ENCODE data around the gene KIAA1614. TPM values are rescaled to one million over a fixed set of nuclear protein-coding genes. Genes with fewer than 3 reads are reported as not detected.
A peak's percentile ranks its signal among the peaks of the same experiment; 100 is the strongest.

KIAA1614 gene
- total RNA-seq, 2 experiments from 2014 or later: 0.06 to 0.80 TPM

GRCh38 chr1:180920702-180921101, 8.0 kb downstream of the KIAA1614 start:
- no peaks in the 10 kb centered on the region for H3K79me2 ChIP-seq (ENCODE audit: insufficient read depth, low read depth, low read length)
- no peak overlapping the region for H2AFZ ChIP-seq (ENCODE audit: low read length)
- DNase-seq (ENCODE audit: low spot score): no peak
- ChIA-PET POLR2A (no interaction called here), CTCF (ENCODE audit: unreplicated experiment) (no interaction called here)
- H3K4me3 ChIP-seq (ENCODE audit: low read depth, low read length, poor library complexity, severe bottlenecking): no peak overlapping the region
- H3K27ac ChIP-seq (ENCODE audit: low read depth, low read length, poor library complexity, severe bottlenecking): no peak overlapping the region
- H3K4me1 ChIP-seq (ENCODE audit: insufficient read depth, low read length, poor library complexity, severe bottlenecking): no peaks in the 10 kb centered on the region
- no TSS peak for BruUV-seq (replicated peaks)
- no peak for TF ChIP-seq EZH2phosphoT487 (IDR thresholded peaks at IDR 0.05; ENCODE audit: borderline replicate concordance, low read depth, low read length)
- peak; percentile 50; the same call in 1 of the 2 replicates for TF ChIP-seq CTCF (conservative IDR thresholded peaks at IDR 0.05; ENCODE audit: low read length)
- no peaks in the 10 kb centered on the region for H3K9me2 ChIP-seq (ENCODE audit: insufficient read depth, low read length)
- no peaks in the 10 kb centered on the region for H4K20me1 ChIP-seq (ENCODE audit: insufficient read depth, low read length)
- no peak overlapping the region for H3K4me2 ChIP-seq (ENCODE audit: low read length)
- intact Hi-C loops (cut with micrococcal nuclease; ENCODE audit: unreplicated experiment): no loop called here
- no peaks in the 10 kb centered on the region for H3K36me3 ChIP-seq (ENCODE audit: insufficient read depth, low read length)
- no peaks in the 10 kb centered on the region for H3K9me3 ChIP-seq (ENCODE audit: low read length)

- Histone ChIP-seq H3K9me2 (ENCODE audit: insufficient read depth, low read length) (no peaks in the 10 kb centered on the region), H4K20me1 (ENCODE audit: insufficient read depth, low read length) (no peaks in the 10 kb centered on the region), H3K27ac (ENCODE audit: low read depth, low read length, poor library complexity, severe bottlenecking) (no peak overlapping the region), H3K4me3 (ENCODE audit: low read depth, low read length, poor library complexity, severe bottlenecking) (no peak overlapping the region), H2AFZ (ENCODE audit: low read length) (no peak overlapping the region), H3K4me1 (ENCODE audit: insufficient read depth, low read length, poor library complexity, severe bottlenecking) (no peaks in the 10 kb centered on the region), H3K36me3 (ENCODE audit: insufficient read depth, low read length) (no peaks in the 10 kb centered on the region), H3K9me3 (ENCODE audit: low read length) (no peaks in the 10 kb centered on the region), H3K4me2 (ENCODE audit: low read length) (no peak overlapping the region), H3K79me2 (ENCODE audit: insufficient read depth, low read depth, low read length) (no peaks in the 10 kb centered on the region)
- intact Hi-C loops (cut with micrococcal nuclease; ENCODE audit: unreplicated experiment): no loop called here
- no peak for TF ChIP-seq EZH2phosphoT487 (IDR thresholded peaks at IDR 0.05; ENCODE audit: borderline replicate concordance, low read depth, low read length)
- no peak for TF ChIP-seq CTCF (conservative IDR thresholded peaks at IDR 0.05; ENCODE audit: low read length)
- BruUV-seq (replicated peaks): no TSS peak
- POLR2A ChIA-PET: no interaction called here
- CTCF ChIA-PET (ENCODE audit: unreplicated experiment): no interaction called here
- no peak for DNase-seq (ENCODE audit: low spot score)
Measured at GRCh38 chr1:180921386-180921785, 8.7 kb downstream of the KIAA1614 start.

GRCh38 chr1:180921891-180922630, 9.4 kb downstream of the KIAA1614 start:
- CTCF ChIA-PET (ENCODE audit: unreplicated experiment): no interaction called here
- Histone ChIP-seq H3K9me2 (ENCODE audit: insufficient read depth, low read length) (no peaks in the 10 kb centered on the region), H3K27ac (ENCODE audit: low read depth, low read length, poor library complexity, severe bottlenecking) (no peak overlapping the region), H3K9me3 (ENCODE audit: low read length) (no peaks in the 10 kb centered on the region), H3K36me3 (ENCODE audit: insufficient read depth, low read length) (no peaks in the 10 kb centered on the region), H2AFZ (ENCODE audit: low read length) (no peak overlapping the region), H4K20me1 (ENCODE audit: insufficient read depth, low read length) (no peaks in the 10 kb centered on the region), H3K4me2 (ENCODE audit: low read length) (no peak overlapping the region), H3K79me2 (ENCODE audit: insufficient read depth, low read depth, low read length) (no peaks in the 10 kb centered on the region), H3K4me3 (ENCODE audit: low read depth, low read length, poor library complexity, severe bottlenecking) (no peak overlapping the region), H3K4me1 (ENCODE audit: insufficient read depth, low read length, poor library complexity, severe bottlenecking) (no peaks in the 10 kb centered on the region)
- TF ChIP-seq CTCF (conservative IDR thresholded peaks at IDR 0.05; ENCODE audit: low read length) (no peak), EZH2phosphoT487 (IDR thresholded peaks at IDR 0.05; ENCODE audit: borderline replicate concordance, low read depth, low read length) (no peak)
- intact Hi-C loops (cut with micrococcal nuclease; ENCODE audit: unreplicated experiment): no loop called here
- no TSS peak for BruUV-seq (replicated peaks)
- no peak for DNase-seq (ENCODE audit: low spot score)
- POLR2A ChIA-PET: interaction anchor here (0.9 kb wide), 1 partner anchor 10 kb away, joined by 5 read pairs; no protein-coding TSS in a partner anchor
